Sigmoid colon (tissue), 4 donors: Measurements from ENCODE around the gene NARS2.
"Not testable (repeated sequence)": the region's sequence is repeated elsewhere in the genome, so short reads cannot be mapped to it uniquely, and the experiment has no call there.

ENCODE experiments used
- CTCF ChIP-seq, 4 experiments: fragments of 450-650 bp in 3 of 4; fragments of 200-600 bp in 1 of 4; IDR thresholded peaks; one replicate each; pipeline ENCODE4 v1.5.1; 2016 to 2019; ENCODE audit warnings: antibody characterized with exemption in 4 of 4, mild to moderate bottlenecking in 3 of 4, moderate library complexity in 2 of 4
- EP300 ChIP-seq, 4 donors: sonication (generic); formaldehyde crosslinking; IDR thresholded peaks; one replicate each; pipeline ENCODE4 v1.6.1; 2017; ENCODE audit warnings: antibody characterized with exemption in 4 of 4
- POLR2A ChIP-seq, 2 donors: fragments of 450-650 bp; IDR thresholded peaks; one replicate each; pipeline ENCODE4 v1.6.1; 2016; ENCODE audit warnings: antibody characterized with exemption in 2 of 2, mild to moderate bottlenecking in 2 of 2, moderate library complexity in 2 of 2

DNA sequence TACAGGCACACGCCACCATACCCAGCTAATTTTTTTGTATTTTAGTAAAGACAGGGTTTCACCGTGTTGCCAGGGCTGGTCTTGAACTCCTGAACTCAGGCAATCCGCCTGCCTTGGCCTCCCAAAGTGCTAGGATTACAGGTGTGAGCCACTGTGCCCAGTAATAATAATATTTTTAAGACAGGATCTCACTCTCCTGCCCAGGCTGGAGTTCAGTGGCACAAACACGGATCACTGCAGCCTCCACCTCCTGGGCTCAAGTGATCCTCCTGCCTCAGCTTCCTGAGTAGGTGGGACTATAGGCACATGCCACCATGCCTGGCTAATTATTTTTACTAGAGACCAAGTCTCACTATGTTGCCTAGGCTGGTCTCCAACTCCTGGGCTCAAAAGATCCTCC lies 10.6 kb downstream of the NARS2 start:
- not testable (repeated sequence) for TF ChIP-seq CTCF, EP300, POLR2A (IDR thresholded peaks at IDR 0.05)
